Neural cell (in vitro differentiated cells): Measurements from ENCODE around the gene PTPRR.

Experiments
- EZH2 ChIP-seq: fragments of 200-600, 300-800 bp; shearing (Covaris generic), sonication (generic); IDR thresholded peaks from 2 replicates; pipeline ENCODE4 v1.6.1; 2014; ENCODE audit warnings: antibody characterized with exemption, low read length, borderline replicate concordance, mild to moderate bottlenecking; ENCODE audit not compliant: insufficient read depth, poor library complexity, severe bottlenecking
- RAD21 ChIP-seq: fragments of 450-650 bp; conservative IDR thresholded peaks from 2 replicates; pipeline ENCODE4 v1.6.1; 2014; ENCODE audit warnings: antibody characterized with exemption, mild to moderate bottlenecking, moderate library complexity
- SMC3 ChIP-seq: fragments of 450-650 bp; conservative IDR thresholded peaks from 2 replicates; pipeline ENCODE4 v1.6.1; 2014; ENCODE audit warnings: antibody characterized with exemption, mild to moderate bottlenecking, moderate library complexity; ENCODE audit not compliant: poor library complexity
- TF ChIP-seq, protein P1 (sequence below): fragments of 450-650 bp; IDR thresholded peaks from 2 replicates; pipeline ENCODE4 v1.5.1; 2014; ENCODE audit warnings: antibody characterized with exemption, mild to moderate bottlenecking, moderate library complexity; ENCODE audit not compliant: poor library complexity, severe bottlenecking
- TF ChIP-seq, protein P2 (sequence below): IDR thresholded peaks from 2 replicates; pipeline ENCODE4 v1.6.1; 2012; ENCODE audit warnings: borderline replicate concordance

DNA sequence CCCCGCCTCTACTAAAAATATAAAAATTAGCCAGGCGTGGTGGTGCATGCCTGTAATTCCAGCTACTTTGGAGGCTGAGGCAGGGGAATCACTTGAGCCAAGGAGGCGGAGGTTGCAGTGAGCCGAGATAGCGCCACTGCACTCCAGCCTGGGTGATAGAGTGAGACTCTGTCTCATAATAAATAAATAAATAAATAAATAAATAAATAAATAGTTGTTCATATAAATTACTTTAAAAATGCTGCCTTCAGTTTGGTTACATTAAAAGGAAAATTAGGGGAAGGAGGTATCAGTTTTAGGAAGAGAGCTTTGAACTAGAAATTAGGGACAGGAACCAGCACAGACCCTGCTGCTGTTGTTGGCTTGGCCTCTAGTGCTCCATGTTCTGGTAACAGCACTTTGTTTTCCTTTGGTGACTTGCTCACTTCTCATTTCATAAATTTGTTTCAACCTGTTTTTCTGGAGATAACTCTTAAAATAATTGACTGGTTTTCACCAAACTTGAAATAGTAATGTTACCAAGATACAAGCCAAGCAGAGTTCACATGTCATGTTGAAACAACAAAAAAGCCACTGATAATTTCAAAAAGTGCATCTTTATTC is 260.4 kb downstream of the PTPRR start:
- TF ChIP-seq, protein P1, sequence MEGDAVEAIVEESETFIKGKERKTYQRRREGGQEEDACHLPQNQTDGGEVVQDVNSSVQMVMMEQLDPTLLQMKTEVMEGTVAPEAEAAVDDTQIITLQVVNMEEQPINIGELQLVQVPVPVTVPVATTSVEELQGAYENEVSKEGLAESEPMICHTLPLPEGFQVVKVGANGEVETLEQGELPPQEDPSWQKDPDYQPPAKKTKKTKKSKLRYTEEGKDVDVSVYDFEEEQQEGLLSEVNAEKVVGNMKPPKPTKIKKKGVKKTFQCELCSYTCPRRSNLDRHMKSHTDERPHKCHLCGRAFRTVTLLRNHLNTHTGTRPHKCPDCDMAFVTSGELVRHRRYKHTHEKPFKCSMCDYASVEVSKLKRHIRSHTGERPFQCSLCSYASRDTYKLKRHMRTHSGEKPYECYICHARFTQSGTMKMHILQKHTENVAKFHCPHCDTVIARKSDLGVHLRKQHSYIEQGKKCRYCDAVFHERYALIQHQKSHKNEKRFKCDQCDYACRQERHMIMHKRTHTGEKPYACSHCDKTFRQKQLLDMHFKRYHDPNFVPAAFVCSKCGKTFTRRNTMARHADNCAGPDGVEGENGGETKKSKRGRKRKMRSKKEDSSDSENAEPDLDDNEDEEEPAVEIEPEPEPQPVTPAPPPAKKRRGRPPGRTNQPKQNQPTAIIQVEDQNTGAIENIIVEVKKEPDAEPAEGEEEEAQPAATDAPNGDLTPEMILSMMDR = no peak
- TF ChIP-seq EZH2 (no peak), RAD21 (no peak), SMC3 (no peak)
- TF ChIP-seq, protein P2, sequence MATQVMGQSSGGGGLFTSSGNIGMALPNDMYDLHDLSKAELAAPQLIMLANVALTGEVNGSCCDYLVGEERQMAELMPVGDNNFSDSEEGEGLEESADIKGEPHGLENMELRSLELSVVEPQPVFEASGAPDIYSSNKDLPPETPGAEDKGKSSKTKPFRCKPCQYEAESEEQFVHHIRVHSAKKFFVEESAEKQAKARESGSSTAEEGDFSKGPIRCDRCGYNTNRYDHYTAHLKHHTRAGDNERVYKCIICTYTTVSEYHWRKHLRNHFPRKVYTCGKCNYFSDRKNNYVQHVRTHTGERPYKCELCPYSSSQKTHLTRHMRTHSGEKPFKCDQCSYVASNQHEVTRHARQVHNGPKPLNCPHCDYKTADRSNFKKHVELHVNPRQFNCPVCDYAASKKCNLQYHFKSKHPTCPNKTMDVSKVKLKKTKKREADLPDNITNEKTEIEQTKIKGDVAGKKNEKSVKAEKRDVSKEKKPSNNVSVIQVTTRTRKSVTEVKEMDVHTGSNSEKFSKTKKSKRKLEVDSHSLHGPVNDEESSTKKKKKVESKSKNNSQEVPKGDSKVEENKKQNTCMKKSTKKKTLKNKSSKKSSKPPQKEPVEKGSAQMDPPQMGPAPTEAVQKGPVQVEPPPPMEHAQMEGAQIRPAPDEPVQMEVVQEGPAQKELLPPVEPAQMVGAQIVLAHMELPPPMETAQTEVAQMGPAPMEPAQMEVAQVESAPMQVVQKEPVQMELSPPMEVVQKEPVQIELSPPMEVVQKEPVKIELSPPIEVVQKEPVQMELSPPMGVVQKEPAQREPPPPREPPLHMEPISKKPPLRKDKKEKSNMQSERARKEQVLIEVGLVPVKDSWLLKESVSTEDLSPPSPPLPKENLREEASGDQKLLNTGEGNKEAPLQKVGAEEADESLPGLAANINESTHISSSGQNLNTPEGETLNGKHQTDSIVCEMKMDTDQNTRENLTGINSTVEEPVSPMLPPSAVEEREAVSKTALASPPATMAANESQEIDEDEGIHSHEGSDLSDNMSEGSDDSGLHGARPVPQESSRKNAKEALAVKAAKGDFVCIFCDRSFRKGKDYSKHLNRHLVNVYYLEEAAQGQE = no peak
